ENCODE results near the gene SLC38A8. TPM values are rescaled to one million over a fixed set of nuclear protein-coding genes. Genes with fewer than 3 reads are reported as not detected.

Gene SLC38A8
- total RNA-seq, 2 donors from 2014 or later = not detected

- Histone ChIP-seq H3K9me3 (ENCODE audit: control insufficient read depth, low read length) (no peaks in the 10 kb centered on the region), H3K27me3 (ENCODE audit: control insufficient read depth, insufficient read depth, low read length, poor library complexity, severe bottlenecking) (no peaks in the 10 kb centered on the region), H3K4me3 (ENCODE audit: low read length) (no peak overlapping the region), H3K9ac (ENCODE audit: extremely low read depth, low read length, poor library complexity, severe bottlenecking) (no peak overlapping the region), H3K4me1 (ENCODE audit: control insufficient read depth, insufficient read depth, low read length) (no peaks in the 10 kb centered on the region), H3K36me3 (ENCODE audit: control insufficient read depth, insufficient read depth, low read length) (peaks cover 87% of the 10 kb centered on the region), H3K27ac (ENCODE audit: low read depth, low read length) (no peak overlapping the region)
- TF ChIP-seq, protein P1, sequence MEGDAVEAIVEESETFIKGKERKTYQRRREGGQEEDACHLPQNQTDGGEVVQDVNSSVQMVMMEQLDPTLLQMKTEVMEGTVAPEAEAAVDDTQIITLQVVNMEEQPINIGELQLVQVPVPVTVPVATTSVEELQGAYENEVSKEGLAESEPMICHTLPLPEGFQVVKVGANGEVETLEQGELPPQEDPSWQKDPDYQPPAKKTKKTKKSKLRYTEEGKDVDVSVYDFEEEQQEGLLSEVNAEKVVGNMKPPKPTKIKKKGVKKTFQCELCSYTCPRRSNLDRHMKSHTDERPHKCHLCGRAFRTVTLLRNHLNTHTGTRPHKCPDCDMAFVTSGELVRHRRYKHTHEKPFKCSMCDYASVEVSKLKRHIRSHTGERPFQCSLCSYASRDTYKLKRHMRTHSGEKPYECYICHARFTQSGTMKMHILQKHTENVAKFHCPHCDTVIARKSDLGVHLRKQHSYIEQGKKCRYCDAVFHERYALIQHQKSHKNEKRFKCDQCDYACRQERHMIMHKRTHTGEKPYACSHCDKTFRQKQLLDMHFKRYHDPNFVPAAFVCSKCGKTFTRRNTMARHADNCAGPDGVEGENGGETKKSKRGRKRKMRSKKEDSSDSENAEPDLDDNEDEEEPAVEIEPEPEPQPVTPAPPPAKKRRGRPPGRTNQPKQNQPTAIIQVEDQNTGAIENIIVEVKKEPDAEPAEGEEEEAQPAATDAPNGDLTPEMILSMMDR (conservative IDR thresholded peaks at IDR 0.05) = peak; percentile 27
- 88 to 92% methylated on average over 11 to 15 of the region's 15 CpGs for WGBS, 2 experiments (ENCODE audit: insufficient coverage in 1 of 2, insufficient read length in 1 of 2)
- Mint-ChIP-seq H3K4me1 (no peaks in the 10 kb centered on the region), H3K27me3 (ENCODE audit: insufficient read depth) (no peaks in the 10 kb centered on the region), H3K36me3 (ENCODE audit: low read depth) (peaks cover 64% of the 10 kb centered on the region), H3K27ac (peak overlapping the region; percentile 18), H3K4me3 (no peak overlapping the region), H3K9me3 (no peaks in the 10 kb centered on the region)
- DNase-seq = no peak
Measured at GRCh38 chr16:84088695-84089395, 46.2 kb upstream of the SLC38A8 start.

- H3K27ac Mint-ChIP-seq = no peak overlapping the region
- no peaks in the 10 kb centered on the region for H3K4me1 Mint-ChIP-seq
- TF ChIP-seq, protein P1 (conservative IDR thresholded peaks at IDR 0.05) = no peak
- H3K9me3 ChIP-seq (ENCODE audit: control insufficient read depth, low read length) = no peaks in the 10 kb centered on the region
- DNase-seq = no peak
- WGBS, 2 experiments (ENCODE audit: insufficient coverage in 1 of 2, insufficient read length in 1 of 2) = 93 to 98% methylated on average over 8 to 11 of the region's 11 CpGs
- no peak overlapping the region for H3K27ac ChIP-seq (ENCODE audit: low read depth, low read length)
- H3K27me3 ChIP-seq (ENCODE audit: control insufficient read depth, insufficient read depth, low read length, poor library complexity, severe bottlenecking) = no peaks in the 10 kb centered on the region
- H3K36me3 Mint-ChIP-seq (ENCODE audit: low read depth) = peaks cover 62% of the 10 kb centered on the region
- no peak overlapping the region for H3K4me3 ChIP-seq (ENCODE audit: low read length)
- peaks cover 86% of the 10 kb centered on the region for H3K36me3 ChIP-seq (ENCODE audit: control insufficient read depth, insufficient read depth, low read length)
- H3K4me1 ChIP-seq (ENCODE audit: control insufficient read depth, insufficient read depth, low read length) = no peaks in the 10 kb centered on the region
- H3K9ac ChIP-seq (ENCODE audit: extremely low read depth, low read length, poor library complexity, severe bottlenecking) = no peak overlapping the region
- no peak overlapping the region for H3K4me3 Mint-ChIP-seq
- H3K27me3 Mint-ChIP-seq (ENCODE audit: insufficient read depth) = no peaks in the 10 kb centered on the region
- H3K9me3 Mint-ChIP-seq = no peaks in the 10 kb centered on the region
Measured at GRCh38 chr16:84087466-84088151, 45.0 kb upstream of the SLC38A8 start.

DNA sequence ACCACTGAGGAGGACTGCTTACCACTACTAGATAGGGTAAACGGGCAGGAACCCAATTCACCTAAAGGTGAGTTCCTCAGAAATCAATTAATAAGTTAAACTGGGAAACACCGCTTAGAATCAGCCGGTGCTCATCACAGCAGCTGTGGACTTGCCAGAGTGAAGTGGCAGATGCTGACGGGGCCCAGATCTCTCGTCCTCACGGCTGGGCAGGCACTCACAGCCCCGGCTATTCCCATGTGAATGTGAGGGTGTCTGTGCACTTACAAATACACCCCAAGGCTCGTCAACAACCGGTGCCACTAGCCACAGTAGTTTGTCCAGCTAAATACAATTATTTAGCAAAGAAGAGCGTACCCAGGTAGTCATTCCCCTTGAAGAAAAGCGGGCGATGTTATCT lies 44.4 kb upstream of the SLC38A8 start:
- Histone ChIP-seq H3K9me3 (ENCODE audit: control insufficient read depth, low read length) (no peaks in the 10 kb centered on the region), H3K9ac (ENCODE audit: extremely low read depth, low read length, poor library complexity, severe bottlenecking) (no peak overlapping the region), H3K27ac (ENCODE audit: low read depth, low read length) (no peak overlapping the region), H3K4me3 (ENCODE audit: low read length) (no peak overlapping the region), H3K4me1 (ENCODE audit: control insufficient read depth, insufficient read depth, low read length) (no peaks in the 10 kb centered on the region), H3K36me3 (ENCODE audit: control insufficient read depth, insufficient read depth, low read length) (peaks cover 86% of the 10 kb centered on the region), H3K27me3 (ENCODE audit: control insufficient read depth, insufficient read depth, low read length, poor library complexity, severe bottlenecking) (no peaks in the 10 kb centered on the region)
- DNase-seq = no peak
- TF ChIP-seq, protein P1 (conservative IDR thresholded peaks at IDR 0.05) = no peak
- Mint-ChIP-seq H3K4me3 (no peak overlapping the region), H3K9me3 (no peaks in the 10 kb centered on the region), H3K27ac (no peak overlapping the region), H3K4me1 (no peaks in the 10 kb centered on the region), H3K36me3 (ENCODE audit: low read depth) (peaks cover 64% of the 10 kb centered on the region), H3K27me3 (ENCODE audit: insufficient read depth) (no peaks in the 10 kb centered on the region)
- 82 to 83% methylated on average over 3 to 12 of the region's 12 CpGs for WGBS, 2 experiments (ENCODE audit: insufficient coverage in 1 of 2, insufficient read length in 1 of 2)
